ENCODE data around the gene RABL2A.
"Not testable (repeated sequence)": the region's sequence is repeated elsewhere in the genome, so short reads cannot be mapped to it uniquely, and the experiment has no call there.

DNA sequence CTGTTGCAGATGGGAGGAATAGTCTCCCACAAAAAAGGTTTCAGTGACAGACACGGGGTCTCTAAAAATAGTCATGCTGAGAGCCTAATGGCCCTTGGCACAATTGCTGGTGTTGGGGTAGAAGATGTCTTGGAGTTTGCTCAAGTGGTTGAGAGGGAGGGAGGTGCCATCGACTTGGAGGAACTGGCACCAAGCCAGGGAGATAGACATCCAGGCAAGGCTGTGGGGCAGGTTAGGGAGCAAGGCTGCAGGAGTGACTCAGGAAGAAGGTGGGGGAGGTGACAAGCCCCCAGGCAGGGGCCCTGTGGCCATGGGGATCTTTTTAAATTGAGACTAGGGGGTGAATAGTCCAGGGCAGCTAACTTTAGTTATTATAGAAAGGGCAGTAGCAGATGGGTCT, 27.9 kb upstream of the RABL2A start:
- TF ChIP-seq, protein P1, sequence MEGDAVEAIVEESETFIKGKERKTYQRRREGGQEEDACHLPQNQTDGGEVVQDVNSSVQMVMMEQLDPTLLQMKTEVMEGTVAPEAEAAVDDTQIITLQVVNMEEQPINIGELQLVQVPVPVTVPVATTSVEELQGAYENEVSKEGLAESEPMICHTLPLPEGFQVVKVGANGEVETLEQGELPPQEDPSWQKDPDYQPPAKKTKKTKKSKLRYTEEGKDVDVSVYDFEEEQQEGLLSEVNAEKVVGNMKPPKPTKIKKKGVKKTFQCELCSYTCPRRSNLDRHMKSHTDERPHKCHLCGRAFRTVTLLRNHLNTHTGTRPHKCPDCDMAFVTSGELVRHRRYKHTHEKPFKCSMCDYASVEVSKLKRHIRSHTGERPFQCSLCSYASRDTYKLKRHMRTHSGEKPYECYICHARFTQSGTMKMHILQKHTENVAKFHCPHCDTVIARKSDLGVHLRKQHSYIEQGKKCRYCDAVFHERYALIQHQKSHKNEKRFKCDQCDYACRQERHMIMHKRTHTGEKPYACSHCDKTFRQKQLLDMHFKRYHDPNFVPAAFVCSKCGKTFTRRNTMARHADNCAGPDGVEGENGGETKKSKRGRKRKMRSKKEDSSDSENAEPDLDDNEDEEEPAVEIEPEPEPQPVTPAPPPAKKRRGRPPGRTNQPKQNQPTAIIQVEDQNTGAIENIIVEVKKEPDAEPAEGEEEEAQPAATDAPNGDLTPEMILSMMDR (conservative IDR thresholded peaks at IDR 0.05; ENCODE audit: low read length) = not testable (repeated sequence)
- not testable (repeated sequence) for TF ChIP-seq EZH2phosphoT487 (IDR thresholded peaks at IDR 0.05; ENCODE audit: borderline replicate concordance)
